Stimulated activated CD8-positive, alpha-beta memory T cell treated with anti-CD3 and anti-CD28 coated beads, Interleukin-2, amount 100 ng/mL, for 48 hours (primary cell): Measurements from ENCODE around the gene PKIB.
"Not testable (repeated sequence)": the region's sequence is repeated elsewhere in the genome, so short reads cannot be mapped to it uniquely, and the experiment has no call there.

Experiments used
- DNase-seq, 2 donors: peaks; one replicate each; pipeline ENCODE4 v3.0.0-alpha.2; 2020; ENCODE audit warnings: low read depth in 2 of 2

The PKIB gene

GRCh38 chr6:122609881-122610689, at the start of gene PKIB:
PKIB (plus strand) TSS chr6:122610405; CDS start chr6:122717795, 107,390 bp downstream.
- DNase-seq, result peak; percentile 42 to 43

DNA sequence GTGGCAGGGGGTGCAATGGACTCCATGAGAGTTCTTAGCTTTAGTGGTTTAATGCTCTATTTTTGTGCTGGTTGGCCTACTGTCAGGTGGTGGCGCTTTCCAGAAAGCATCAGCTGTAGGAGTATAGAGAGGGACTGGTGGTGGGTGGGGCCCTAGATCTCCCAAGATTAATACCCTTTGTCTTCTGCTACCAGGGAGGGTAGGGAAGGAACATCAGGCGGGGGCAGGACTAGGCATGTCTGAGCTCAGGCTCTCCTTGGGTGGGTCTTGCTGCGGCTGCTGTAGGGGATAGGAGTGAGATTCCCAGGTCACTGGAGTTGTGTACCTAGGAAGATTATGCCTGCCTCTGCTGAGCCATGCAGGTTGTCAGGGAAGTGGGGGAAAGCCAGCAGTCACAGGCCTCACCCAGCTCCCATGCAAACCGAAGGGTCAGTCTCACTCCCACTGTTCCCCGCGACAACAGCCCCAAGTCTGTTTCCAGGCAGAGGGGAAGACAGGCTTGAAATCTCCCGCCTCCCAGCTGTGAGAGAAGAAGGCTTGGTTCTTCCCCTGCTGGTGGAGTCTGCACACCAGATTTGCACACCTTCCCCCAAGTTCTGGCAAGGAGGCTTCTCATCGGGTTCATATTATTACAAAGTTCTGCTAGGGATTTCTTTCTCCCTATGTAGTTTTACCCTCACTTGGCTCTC, 46.7 kb upstream of the PKIB start:
- DNase-seq, result no peak

- no peak for DNase-seq
These were observed 46.0 kb upstream of the PKIB start for GRCh38 chr6:122564230-122564629.

- no peak for DNase-seq
These were observed 44.5 kb upstream of the PKIB start for GRCh38 chr6:122565708-122566107.

GRCh38 chr6:122567034-122567433, 43.2 kb upstream of the PKIB start:
- DNase-seq, result no peak

- no peak for DNase-seq
These were observed 41.9 kb upstream of the PKIB start for GRCh38 chr6:122568350-122568749.

- DNase-seq, result no peak
These were observed 41.4 kb upstream of the PKIB start for GRCh38 chr6:122568797-122569221.

DNA sequence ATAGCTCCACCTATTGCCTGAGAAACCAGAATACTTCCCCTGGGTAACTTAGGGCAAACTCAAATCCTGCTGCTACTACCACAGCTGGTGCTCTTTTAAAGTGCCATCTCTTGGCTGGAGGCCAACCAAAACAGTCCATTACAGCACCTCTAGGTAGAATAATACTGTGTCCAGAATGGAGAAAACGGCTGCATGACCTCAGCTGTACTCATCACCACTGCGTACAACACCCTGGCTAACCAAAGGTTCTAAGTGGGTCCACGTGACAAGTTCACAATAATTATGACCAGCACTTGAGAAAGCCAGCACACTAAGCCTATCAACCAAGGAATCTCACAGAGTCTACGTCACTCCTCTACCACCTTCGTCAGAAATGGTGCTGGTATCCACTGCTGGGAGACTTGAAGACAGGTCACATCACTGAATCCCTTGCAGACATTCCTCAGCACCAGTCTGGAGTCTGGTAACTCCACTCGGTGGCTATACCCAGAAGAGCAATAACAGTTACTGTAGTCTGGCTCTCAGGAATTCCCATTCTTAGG, 40.9 kb upstream of the PKIB start:
- no peak for DNase-seq

DNA sequence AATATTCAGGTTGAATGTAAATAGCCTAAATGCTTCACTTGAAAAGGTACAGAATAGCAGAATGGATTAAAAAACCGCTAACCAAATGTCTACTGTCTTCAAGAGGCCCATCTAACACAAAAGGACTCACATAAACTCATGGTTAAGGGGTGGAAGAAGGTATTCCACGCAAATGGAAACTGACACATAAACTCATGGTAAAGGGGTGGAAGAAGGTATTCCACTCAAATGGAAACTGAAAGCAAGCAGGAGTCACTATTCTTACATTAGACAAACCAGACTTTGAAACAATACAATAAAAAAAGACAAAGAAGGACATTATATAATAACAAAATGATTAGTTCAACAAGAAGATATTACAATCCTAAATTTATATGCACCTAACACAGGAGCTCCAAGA, 38.3 kb upstream of the PKIB start:
- no peak for DNase-seq

GRCh38 chr6:122576888-122577287, 33.3 kb upstream of the PKIB start:
- no peak for DNase-seq

DNA sequence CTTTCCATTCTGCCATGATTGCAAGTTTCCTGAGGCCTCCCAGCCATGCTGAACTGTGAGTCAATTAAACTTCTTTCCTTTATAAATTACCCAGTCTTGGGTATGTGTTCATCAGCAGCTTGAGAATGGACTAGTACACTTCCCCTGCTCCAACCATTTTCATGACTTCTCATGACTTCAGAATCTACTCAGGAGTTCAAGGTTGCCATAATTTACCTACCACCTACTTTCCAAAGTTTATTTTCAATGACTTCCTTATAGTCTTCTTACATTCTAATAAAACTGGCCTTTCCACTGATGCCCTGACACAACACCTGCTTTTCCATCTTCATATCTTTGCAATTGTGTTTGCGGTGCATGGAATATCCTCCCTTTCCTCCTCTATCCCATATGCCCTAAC, 31.2 kb upstream of the PKIB start:
- DNase-seq, result no peak

DNA sequence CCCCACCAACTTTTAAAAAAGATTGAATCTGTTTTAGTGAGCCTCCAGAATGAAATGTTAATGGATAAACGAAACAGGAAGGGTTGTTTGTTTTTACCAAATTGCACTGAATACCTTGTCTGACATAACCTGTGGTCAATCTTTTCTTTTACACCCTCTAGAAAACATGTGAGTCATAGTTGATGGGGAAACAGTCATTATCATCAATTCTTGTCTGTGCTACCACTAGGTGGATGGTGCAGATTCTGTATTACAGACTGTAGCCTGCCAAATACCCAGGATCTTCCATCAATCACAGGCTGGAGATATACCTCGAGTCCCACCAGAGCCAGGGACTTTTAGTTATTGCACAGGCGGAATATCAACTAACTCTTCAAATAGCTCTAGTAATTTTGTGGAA, 29.5 kb upstream of the PKIB start:
- no peak for DNase-seq

GRCh38 chr6:122589115-122589514, 21.1 kb upstream of the PKIB start:
- DNase-seq, result no peak

GRCh38 chr6:122598295-122598694, 11.9 kb upstream of the PKIB start:
- DNase-seq, result not testable (repeated sequence)

GRCh38 chr6:122604676-122605075, 5.5 kb upstream of the PKIB start:
- DNase-seq, result no peak

- DNase-seq, result no peak
These were observed 668 bp downstream of the PKIB start for GRCh38 chr6:122610690-122611455.

DNA sequence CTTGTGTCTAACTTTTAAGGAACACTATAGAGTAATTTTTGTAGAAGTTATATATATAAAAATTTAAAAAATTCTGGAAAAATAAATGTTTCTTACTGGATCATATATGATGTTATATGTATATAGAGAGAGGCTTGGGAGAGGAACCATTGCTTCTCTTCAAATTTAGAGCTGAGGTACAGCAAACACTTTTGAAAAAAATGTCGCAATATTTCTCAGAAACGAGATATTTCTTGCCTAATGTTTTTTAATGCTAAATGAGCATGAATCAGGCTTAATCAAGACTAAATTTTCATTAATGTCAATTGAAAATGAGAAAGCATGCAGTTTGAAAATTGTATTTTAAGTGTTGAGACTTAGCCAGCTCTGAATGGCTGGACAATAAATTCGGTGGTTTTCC, 2.6 kb downstream of the PKIB start:
- no peak for DNase-seq

GRCh38 chr6:122614303-122614702, 4.1 kb downstream of the PKIB start:
- no peak for DNase-seq

DNA sequence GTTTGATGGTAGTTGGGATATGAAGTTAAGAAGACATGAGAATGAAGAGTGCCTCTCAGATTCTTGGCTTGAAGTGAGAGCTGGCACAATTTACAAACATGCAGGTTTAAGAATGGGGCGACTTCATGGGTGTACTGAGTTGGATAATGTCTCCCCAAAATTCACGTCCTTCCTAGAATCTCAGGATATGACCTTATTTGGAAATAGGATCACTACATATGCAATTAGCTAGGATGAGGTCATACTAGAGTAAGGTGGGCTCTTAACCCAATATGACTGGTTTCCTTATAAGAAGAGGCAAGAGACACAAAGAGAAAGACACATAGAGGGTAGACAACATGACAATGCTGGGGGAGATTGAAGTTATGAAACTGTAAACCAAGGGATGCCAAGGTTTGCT, 5.2 kb downstream of the PKIB start:
- no peak for DNase-seq

DNA sequence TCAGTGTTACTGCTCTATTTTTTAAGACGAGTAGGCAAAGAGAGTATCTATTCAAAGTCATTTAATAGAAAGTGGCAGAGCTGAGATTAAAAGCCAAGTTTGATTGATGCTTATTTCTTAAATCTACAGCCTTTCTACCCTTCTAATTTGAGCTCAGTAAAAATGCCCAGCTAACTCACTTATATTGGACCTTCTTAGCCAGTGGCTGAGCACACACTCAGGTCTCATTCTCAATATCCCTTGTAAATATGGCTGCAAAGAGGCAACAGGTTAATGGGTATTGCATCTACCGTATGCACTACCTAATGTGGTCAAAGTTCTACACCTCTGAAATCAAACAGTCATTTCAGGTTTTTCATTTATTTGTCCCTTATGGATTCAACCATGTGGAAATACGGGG, 6.7 kb downstream of the PKIB start:
- DNase-seq, result no peak

DNA sequence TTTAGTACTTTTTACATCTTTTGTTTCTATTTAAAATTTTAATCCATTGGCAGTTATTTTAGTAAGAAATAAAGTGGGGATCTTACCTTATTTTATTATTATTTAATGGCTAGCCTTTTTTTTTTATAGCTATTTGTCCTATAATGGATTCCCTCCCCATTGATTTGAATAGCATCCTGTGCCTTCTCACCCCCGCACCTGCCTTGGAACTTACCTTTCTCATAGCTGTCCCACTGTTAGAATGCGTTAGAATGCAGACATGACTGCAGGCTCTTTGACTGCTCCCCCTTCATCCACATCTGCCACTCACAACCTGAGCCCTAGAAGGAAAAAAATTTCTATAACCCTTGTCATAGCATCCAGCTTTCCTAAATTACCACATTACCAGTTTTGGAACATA, 9.1 kb downstream of the PKIB start:
- no peak for DNase-seq

- no peak for DNase-seq
These were observed 10.2 kb downstream of the PKIB start for GRCh38 chr6:122620428-122620827.
